Ascending aorta (tissue), 2 donors: ENCODE results near the gene FBXL14. TPM values are rescaled to one million over a fixed set of nuclear protein-coding genes. Genes with fewer than 3 reads are reported as not detected.
A peak's percentile ranks its signal among the peaks of the same experiment; 100 is the strongest.

Experiments used
- DNase-seq, 2 donors: peaks; one replicate each; pipeline ENCODE4 v3.0.0-alpha.2; 2019; ENCODE audit warnings: low spot score in 2 of 2
- H3K27ac ChIP-seq, 2 donors: fragments of 200-600 bp; sonication (generic); one replicate each; pipeline ENCODE4 v1.5.1; 2016 to 2017; ENCODE audit warnings: mild to moderate bottlenecking in 1 of 2
- H3K27me3 ChIP-seq: fragments of 200-600 bp; sonication (generic); one replicate; pipeline ENCODE4 v1.5.1; 2017
- H3K36me3 ChIP-seq, 2 donors: fragments of 200-600 bp; sonication (generic); one replicate each; pipeline ENCODE4 v1.5.1; 2016
- H3K4me1 ChIP-seq, 2 donors: fragments of 200-600 bp; sonication (generic); one replicate each; pipeline ENCODE4 v1.5.1; 2016 to 2017; ENCODE audit warnings: mild to moderate bottlenecking in 1 of 2
- H3K4me3 ChIP-seq, 2 donors: fragments of 200-600 bp; sonication (generic); one replicate each; pipeline ENCODE4 v1.5.1; 2016 to 2017; ENCODE audit warnings: mild to moderate bottlenecking in 1 of 2
- H3K9me3 ChIP-seq, 2 donors: fragments of 200-600 bp; sonication (generic); one replicate each; pipeline ENCODE4 v1.5.1; 2016
- CTCF ChIP-seq, 3 experiments: fragments of 200-600 bp in 2 of 3; fragments of 450-650 bp in 1 of 3; sonication (generic) in 2 of 3; IDR thresholded peaks; one replicate each; pipeline ENCODE4 v1.5.1; 2016 to 2019; ENCODE audit warnings: antibody characterized with exemption in 3 of 3, mild to moderate bottlenecking in 1 of 3, moderate library complexity in 1 of 3
- intact Hi-C: fragments of 100-400 bp; cut with DNase I; formaldehyde crosslinking; loops from one replicate; pipeline ENCODE4 v1.15.1; 2023
- total RNA-seq: library from RNA; depleted of rRNA; stranded (reverse); fragments of >200 nt; gene quantifications from one replicate; pipeline ENCODE4 v1.1.0, GENCODE V29; 2016

Gene FBXL14
- total RNA-seq, 1 donor from 2014 or later, result 14.7 TPM

GRCh38 chr12:1588575-1588947 lies 5.8 kb downstream of the FBXL14 start:
- Histone ChIP-seq H3K4me1 (peaks cover 9 to 24% of the 10 kb centered on the region in 2 donors), H3K27ac (peak overlapping the region in 1 of 2 donors; percentile 53)
- intact Hi-C loops, result loop anchor here (10.0 kb wide), 1 partner anchor 1024 kb away; no protein-coding TSS in a partner anchor

GRCh38 chr12:1587927-1588574 lies 6.3 kb downstream of the FBXL14 start:
- peaks cover 8 to 27% of the 10 kb centered on the region in 2 donors for H3K4me1 ChIP-seq
- H3K27ac ChIP-seq, result peak overlapping the region in 1 of 2 donors; percentile 53
- TF ChIP-seq CTCF (IDR thresholded peaks at IDR 0.05), result no peak
- intact Hi-C loops, result loop anchor here (10.0 kb wide), 1 partner anchor 1023 kb away; no protein-coding TSS in a partner anchor
- no peaks in the 10 kb centered on the region for H3K9me3 ChIP-seq
- DNase-seq, result no peak
- no peak overlapping the region for H3K4me3 ChIP-seq
- no peaks in the 10 kb centered on the region for H3K36me3 ChIP-seq
- H3K27me3 ChIP-seq, result no peaks in the 10 kb centered on the region

More at GRCh38 chr12:1588575-1588947, 5.8 kb downstream of the FBXL14 start:
- TF ChIP-seq CTCF (IDR thresholded peaks at IDR 0.05), result no peak
- Histone ChIP-seq H3K9me3 (no peaks in the 10 kb centered on the region), H3K4me3 (no peak overlapping the region), H3K36me3 (no peaks in the 10 kb centered on the region), H3K27me3 (no peaks in the 10 kb centered on the region)
- no peak for DNase-seq

GRCh38 chr12:1584326-1584725 lies 10.1 kb downstream of the FBXL14 start:
- no peaks in the 10 kb centered on the region for H3K9me3 ChIP-seq
- peaks cover 0 to 9% of the 10 kb centered on the region in 2 donors for H3K4me1 ChIP-seq
- H3K36me3 ChIP-seq, result no peaks in the 10 kb centered on the region
- H3K4me3 ChIP-seq, result no peak overlapping the region
- no peak for TF ChIP-seq CTCF (IDR thresholded peaks at IDR 0.05)
- H3K27ac ChIP-seq, result no peak overlapping the region
- no peak for DNase-seq
- no peaks in the 10 kb centered on the region for H3K27me3 ChIP-seq
- intact Hi-C loops, result loop anchor here (10.0 kb wide), 1 partner anchor 1020 kb away; no protein-coding TSS in a partner anchor

GRCh38 chr12:1583421-1584078 lies 10.8 kb downstream of the FBXL14 start:
- peak in 1 of 2 donors; percentile 82 for DNase-seq
- H3K36me3 ChIP-seq, result no peaks in the 10 kb centered on the region
- H3K4me1 ChIP-seq, result peaks cover 0 to 7% of the 10 kb centered on the region in 2 donors

GRCh38 chr12:1582709-1583050 lies 11.7 kb downstream of the FBXL14 start:
- Histone ChIP-seq H3K4me3 (no peak overlapping the region), H3K9me3 (no peaks in the 10 kb centered on the region), H3K27ac (no peak overlapping the region), H3K36me3 (no peaks in the 10 kb centered on the region), H3K27me3 (no peaks in the 10 kb centered on the region), H3K4me1 (peaks cover 0 to 6% of the 10 kb centered on the region in 2 donors)
- no peak for TF ChIP-seq CTCF (IDR thresholded peaks at IDR 0.05)
- intact Hi-C loops, result loop anchor here (1.0 to 10.0 kb wide), 2 partner anchors 464 to 1018 kb away; no protein-coding TSS in a partner anchor
- peak in 1 of 2 donors; percentile 55 for DNase-seq

More at GRCh38 chr12:1583421-1584078, 10.8 kb downstream of the FBXL14 start:
- intact Hi-C loops, result loop anchor here (1.0 to 10.0 kb wide), 2 partner anchors 465 to 1019 kb away; no protein-coding TSS in a partner anchor
- no peaks in the 10 kb centered on the region for H3K27me3 ChIP-seq
- peak overlapping the region in 1 of 2 donors; percentile 53 for H3K4me3 ChIP-seq
- no peak overlapping the region for H3K27ac ChIP-seq
- no peaks in the 10 kb centered on the region for H3K9me3 ChIP-seq
- peak; percentile 88 to 91 (median 88) for TF ChIP-seq CTCF (IDR thresholded peaks at IDR 0.05)
